ENCODE measurements around the gene ERCC2.
"Not testable (repeated sequence)": the region's sequence is repeated elsewhere in the genome, so short reads cannot be mapped to it uniquely, and the experiment has no call there.

GRCh38 chr19:45312285-45312684, 58.1 kb downstream of the ERCC2 start:
- TF ChIP-seq, protein P1, sequence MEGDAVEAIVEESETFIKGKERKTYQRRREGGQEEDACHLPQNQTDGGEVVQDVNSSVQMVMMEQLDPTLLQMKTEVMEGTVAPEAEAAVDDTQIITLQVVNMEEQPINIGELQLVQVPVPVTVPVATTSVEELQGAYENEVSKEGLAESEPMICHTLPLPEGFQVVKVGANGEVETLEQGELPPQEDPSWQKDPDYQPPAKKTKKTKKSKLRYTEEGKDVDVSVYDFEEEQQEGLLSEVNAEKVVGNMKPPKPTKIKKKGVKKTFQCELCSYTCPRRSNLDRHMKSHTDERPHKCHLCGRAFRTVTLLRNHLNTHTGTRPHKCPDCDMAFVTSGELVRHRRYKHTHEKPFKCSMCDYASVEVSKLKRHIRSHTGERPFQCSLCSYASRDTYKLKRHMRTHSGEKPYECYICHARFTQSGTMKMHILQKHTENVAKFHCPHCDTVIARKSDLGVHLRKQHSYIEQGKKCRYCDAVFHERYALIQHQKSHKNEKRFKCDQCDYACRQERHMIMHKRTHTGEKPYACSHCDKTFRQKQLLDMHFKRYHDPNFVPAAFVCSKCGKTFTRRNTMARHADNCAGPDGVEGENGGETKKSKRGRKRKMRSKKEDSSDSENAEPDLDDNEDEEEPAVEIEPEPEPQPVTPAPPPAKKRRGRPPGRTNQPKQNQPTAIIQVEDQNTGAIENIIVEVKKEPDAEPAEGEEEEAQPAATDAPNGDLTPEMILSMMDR (conservative IDR thresholded peaks at IDR 0.05; ENCODE audit: low read depth, low read length), result not testable (repeated sequence)
- not testable (repeated sequence) for TF ChIP-seq EZH2 (IDR thresholded peaks at IDR 0.05; ENCODE audit: borderline replicate concordance, low read depth, low read length, poor library complexity, severe bottlenecking)

Data from A673 (cell line).